ENCODE results near the gene GPR107. TPM values are rescaled to one million over a fixed set of nuclear protein-coding genes. Genes with fewer than 3 reads are reported as not detected.

Gene GPR107
- total RNA-seq, 2 experiments from 2014 or later = 10.4 to 24.3 TPM

GRCh38 chr9:130111786-130112537 is 58.3 kb downstream of the GPR107 start:
- POLR2A ChIA-PET = no interaction called here
- CTCF ChIA-PET (ENCODE audit: unreplicated experiment) = no interaction called here
- Histone ChIP-seq H3K36me3 (ENCODE audit: insufficient read depth, low read length) (peaks cover 33% of the 10 kb centered on the region), H3K4me2 (ENCODE audit: low read length) (no peak overlapping the region), H3K79me2 (ENCODE audit: insufficient read depth, low read depth, low read length) (no peaks in the 10 kb centered on the region), H4K20me1 (ENCODE audit: insufficient read depth, low read length) (no peaks in the 10 kb centered on the region), H3K27ac (ENCODE audit: low read depth, low read length, poor library complexity, severe bottlenecking) (no peak overlapping the region), H3K9me3 (ENCODE audit: low read length) (no peaks in the 10 kb centered on the region), H2AFZ (ENCODE audit: low read length) (no peak overlapping the region), H3K4me3 (ENCODE audit: low read depth, low read length, poor library complexity, severe bottlenecking) (no peak overlapping the region), H3K4me1 (ENCODE audit: insufficient read depth, low read length, poor library complexity, severe bottlenecking) (no peaks in the 10 kb centered on the region), H3K9me2 (ENCODE audit: insufficient read depth, low read length) (no peaks in the 10 kb centered on the region)
- BruUV-seq (replicated peaks) = no TSS peak
- intact Hi-C loops (cut with micrococcal nuclease; ENCODE audit: unreplicated experiment) = no loop called here
- DNase-seq (ENCODE audit: low spot score) = no peak
- TF ChIP-seq CTCF (conservative IDR thresholded peaks at IDR 0.05; ENCODE audit: low read length) (no peak), EZH2phosphoT487 (IDR thresholded peaks at IDR 0.05; ENCODE audit: borderline replicate concordance, low read depth, low read length) (no peak)

- Histone ChIP-seq H3K27ac (ENCODE audit: low read depth, low read length, poor library complexity, severe bottlenecking) (no peak overlapping the region), H3K4me3 (ENCODE audit: low read depth, low read length, poor library complexity, severe bottlenecking) (no peak overlapping the region), H2AFZ (ENCODE audit: low read length) (no peak overlapping the region), H3K4me1 (ENCODE audit: insufficient read depth, low read length, poor library complexity, severe bottlenecking) (no peaks in the 10 kb centered on the region), H3K9me3 (ENCODE audit: low read length) (no peaks in the 10 kb centered on the region), H3K79me2 (ENCODE audit: insufficient read depth, low read depth, low read length) (no peaks in the 10 kb centered on the region), H3K4me2 (ENCODE audit: low read length) (no peak overlapping the region), H4K20me1 (ENCODE audit: insufficient read depth, low read length) (no peaks in the 10 kb centered on the region), H3K9me2 (ENCODE audit: insufficient read depth, low read length) (no peaks in the 10 kb centered on the region), H3K36me3 (ENCODE audit: insufficient read depth, low read length) (peaks cover 28% of the 10 kb centered on the region)
- CTCF ChIA-PET (ENCODE audit: unreplicated experiment) = no interaction called here
- no peak for TF ChIP-seq EZH2phosphoT487 (IDR thresholded peaks at IDR 0.05; ENCODE audit: borderline replicate concordance, low read depth, low read length)
- no TSS peak for BruUV-seq (replicated peaks)
- DNase-seq (ENCODE audit: low spot score) = no peak
- intact Hi-C loops (cut with micrococcal nuclease; ENCODE audit: unreplicated experiment) = no loop called here
- POLR2A ChIA-PET = no interaction called here
Observed at GRCh38 chr9:130112538-130113151, 58.9 kb downstream of the GPR107 start.

- BruUV-seq (replicated peaks) = no TSS peak
- POLR2A ChIA-PET = interaction anchor here (1.8 kb wide), 1 partner anchor 11 kb away, joined by 7 read pairs; no protein-coding TSS in a partner anchor
- no peak for DNase-seq (ENCODE audit: low spot score)
- CTCF ChIA-PET (ENCODE audit: unreplicated experiment) = no interaction called here
- no peak for TF ChIP-seq EZH2phosphoT487 (IDR thresholded peaks at IDR 0.05; ENCODE audit: borderline replicate concordance, low read depth, low read length)
- TF ChIP-seq CTCF (conservative IDR thresholded peaks at IDR 0.05; ENCODE audit: low read length) = no peak
- Histone ChIP-seq H3K4me1 (ENCODE audit: insufficient read depth, low read length, poor library complexity, severe bottlenecking) (no peaks in the 10 kb centered on the region), H3K27ac (ENCODE audit: low read depth, low read length, poor library complexity, severe bottlenecking) (no peak overlapping the region), H3K79me2 (ENCODE audit: insufficient read depth, low read depth, low read length) (no peaks in the 10 kb centered on the region), H3K9me3 (ENCODE audit: low read length) (no peaks in the 10 kb centered on the region), H3K4me3 (ENCODE audit: low read depth, low read length, poor library complexity, severe bottlenecking) (no peak overlapping the region), H3K4me2 (ENCODE audit: low read length) (no peak overlapping the region), H2AFZ (ENCODE audit: low read length) (no peak overlapping the region), H4K20me1 (ENCODE audit: insufficient read depth, low read length) (no peaks in the 10 kb centered on the region), H3K36me3 (ENCODE audit: insufficient read depth, low read length) (peaks cover 13% of the 10 kb centered on the region; the same call in 1 of the 2 replicates), H3K9me2 (ENCODE audit: insufficient read depth, low read length) (no peaks in the 10 kb centered on the region)
- intact Hi-C loops (cut with micrococcal nuclease; ENCODE audit: unreplicated experiment) = no loop called here
Observed at GRCh38 chr9:130114741-130115140, 61.0 kb downstream of the GPR107 start.
